ENCODE data around the gene RHBDD1.

Gene RHBDD1

DNA sequence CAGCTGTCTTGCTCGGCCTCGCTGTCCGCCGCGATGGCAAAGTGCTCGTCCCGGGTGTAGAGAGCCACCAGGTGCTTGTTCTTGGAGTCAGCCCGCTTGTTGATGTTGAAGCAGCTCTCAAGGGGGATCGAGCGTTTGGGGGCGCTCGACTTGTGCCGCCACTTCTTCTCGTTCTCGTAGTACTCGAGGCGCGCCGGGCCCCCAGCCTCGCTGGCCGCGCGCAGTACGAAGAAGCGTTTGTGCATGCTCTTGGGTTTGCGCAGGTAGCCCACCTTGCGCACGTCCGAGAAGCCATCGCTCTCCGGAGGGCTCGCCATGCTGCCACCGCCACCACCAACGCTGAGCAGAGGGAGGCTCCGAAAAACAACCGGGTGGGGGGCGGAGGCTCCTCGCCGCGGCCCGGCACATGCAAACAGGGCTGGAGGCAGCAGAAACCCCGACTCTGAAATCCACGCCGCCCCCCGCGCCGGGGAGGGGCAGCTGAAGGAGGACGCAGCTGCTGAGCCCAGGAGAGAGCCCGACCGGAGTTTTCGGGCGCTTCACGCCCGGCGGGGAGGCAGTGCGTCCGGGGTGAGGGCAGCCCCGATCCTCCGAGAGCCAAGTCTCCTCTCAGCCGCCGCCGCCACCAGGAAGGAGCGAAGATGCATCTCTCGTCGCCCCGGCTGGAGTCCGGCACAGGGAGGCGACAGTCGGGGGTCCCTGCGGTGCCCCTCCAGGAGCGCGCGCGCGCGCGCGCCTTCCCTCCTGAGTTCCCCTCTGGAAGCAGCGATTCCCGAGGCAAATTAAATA lies 37.2 kb upstream of the RHBDD1 start:
- H3K4me1 ChIP-seq, result no peaks in the 10 kb centered on the region
- peak; percentile 24 for DNase-seq

GRCh38 chr2:226799211-226799975 lies 36.5 kb upstream of the RHBDD1 start, which contains the start of gene IRS1:
TSS of gene IRS1 (minus strand) at chr2:226799820. CDS start at chr2:226798738, 1,082 bp downstream.
- DNase-seq, result peak; percentile 84
- H3K27me3 ChIP-seq, result peaks cover under 1% of the 10 kb centered on the region
- TF ChIP-seq, protein P1, sequence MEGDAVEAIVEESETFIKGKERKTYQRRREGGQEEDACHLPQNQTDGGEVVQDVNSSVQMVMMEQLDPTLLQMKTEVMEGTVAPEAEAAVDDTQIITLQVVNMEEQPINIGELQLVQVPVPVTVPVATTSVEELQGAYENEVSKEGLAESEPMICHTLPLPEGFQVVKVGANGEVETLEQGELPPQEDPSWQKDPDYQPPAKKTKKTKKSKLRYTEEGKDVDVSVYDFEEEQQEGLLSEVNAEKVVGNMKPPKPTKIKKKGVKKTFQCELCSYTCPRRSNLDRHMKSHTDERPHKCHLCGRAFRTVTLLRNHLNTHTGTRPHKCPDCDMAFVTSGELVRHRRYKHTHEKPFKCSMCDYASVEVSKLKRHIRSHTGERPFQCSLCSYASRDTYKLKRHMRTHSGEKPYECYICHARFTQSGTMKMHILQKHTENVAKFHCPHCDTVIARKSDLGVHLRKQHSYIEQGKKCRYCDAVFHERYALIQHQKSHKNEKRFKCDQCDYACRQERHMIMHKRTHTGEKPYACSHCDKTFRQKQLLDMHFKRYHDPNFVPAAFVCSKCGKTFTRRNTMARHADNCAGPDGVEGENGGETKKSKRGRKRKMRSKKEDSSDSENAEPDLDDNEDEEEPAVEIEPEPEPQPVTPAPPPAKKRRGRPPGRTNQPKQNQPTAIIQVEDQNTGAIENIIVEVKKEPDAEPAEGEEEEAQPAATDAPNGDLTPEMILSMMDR (IDR thresholded peaks at IDR 0.05; ENCODE audit: low read depth, low read length), result no peak

More for the DNA sequence above, 37.2 kb upstream of the RHBDD1 start:
- Histone ChIP-seq H3K36me3 (no peaks in the 10 kb centered on the region), H3K27me3 (no peaks in the 10 kb centered on the region; the same call in 1 of the 2 replicates), H3K4me3 (ENCODE audit: low read depth, low read length) (peak overlapping the region; percentile 79), H3K9me3 (no peaks in the 10 kb centered on the region)
- TF ChIP-seq, protein P1 (IDR thresholded peaks at IDR 0.05; ENCODE audit: low read depth, low read length), result no peak

GRCh38 chr2:226799976-226800940 lies 35.6 kb upstream of the RHBDD1 start:
- Histone ChIP-seq H3K4me1 (no peaks in the 10 kb centered on the region), H3K9me3 (no peaks in the 10 kb centered on the region), H3K27me3 (peaks cover 3% of the 10 kb centered on the region), H3K36me3 (no peaks in the 10 kb centered on the region), H3K4me3 (ENCODE audit: low read depth, low read length) (peak overlapping the region; percentile 79)
- DNase-seq, result no peak
- TF ChIP-seq, protein P1 (IDR thresholded peaks at IDR 0.05; ENCODE audit: low read depth, low read length), result peak; percentile 16; the same call in 1 of the 2 replicates

More at GRCh38 chr2:226799211-226799975, 36.5 kb upstream of the RHBDD1 start, which contains the start of gene IRS1:
- Histone ChIP-seq H3K4me3 (ENCODE audit: low read depth, low read length) (peak within 1 kb of the TSS; percentile 79), H3K4me1 (no peaks in the 10 kb centered on the region), H3K9me3 (no peaks in the 10 kb centered on the region), H3K36me3 (no peaks in the 10 kb centered on the region)

- no peaks in the 10 kb centered on the region for H3K4me1 ChIP-seq
- H3K4me3 ChIP-seq (ENCODE audit: low read depth, low read length), result peak overlapping the region; percentile 79
- H3K36me3 ChIP-seq, result no peaks in the 10 kb centered on the region
- H3K9me3 ChIP-seq, result no peaks in the 10 kb centered on the region
- TF ChIP-seq, protein P1 (IDR thresholded peaks at IDR 0.05; ENCODE audit: low read depth, low read length), result no peak
- peaks cover 3% of the 10 kb centered on the region for H3K27me3 ChIP-seq
- DNase-seq, result peak; percentile 93
Measured at GRCh38 chr2:226800941-226801784, 34.7 kb upstream of the RHBDD1 start.

- TF ChIP-seq, protein P1 (IDR thresholded peaks at IDR 0.05; ENCODE audit: low read depth, low read length), result peak; percentile 71
- H3K27me3 ChIP-seq, result peaks cover 3% of the 10 kb centered on the region
- no peaks in the 10 kb centered on the region for H3K4me1 ChIP-seq
- no peaks in the 10 kb centered on the region for H3K9me3 ChIP-seq
- no peak for DNase-seq
- H3K4me3 ChIP-seq (ENCODE audit: low read depth, low read length), result no peak overlapping the region
- no peaks in the 10 kb centered on the region for H3K36me3 ChIP-seq
Measured at GRCh38 chr2:226802573-226802972, 33.3 kb upstream of the RHBDD1 start.
